Neural progenitor cell (in vitro differentiated cells): Measurements from ENCODE around the gene PCDHGA9. TPM values are rescaled to one million over a fixed set of nuclear protein-coding genes. Genes with fewer than 3 reads are reported as not detected.

Experiments used
- DNase-seq: peaks from one replicate; pipeline ENCODE4 v3.0.0-alpha.2; 2016; ENCODE audit warnings: low spot score
- H2AFZ ChIP-seq: fragments of 200-600 bp; sonication (generic); replicated peaks from 2 replicates; pipeline ENCODE4 v1.6.1; 2016; ENCODE audit warnings: antibody characterized with exemption
- H3F3A ChIP-seq: fragments of 200-600 bp; sonication (generic); 2 replicates; pipeline ENCODE4 v1.6.1; 2016; ENCODE audit warnings: antibody characterized with exemption, low read depth
- H3K27ac ChIP-seq: fragments of 200-600 bp; sonication (generic); 2 replicates; pipeline ENCODE4 v1.5.1; 2016; ENCODE audit warnings: mild to moderate bottlenecking
- H3K27me3 ChIP-seq: fragments of 200-600 bp; sonication (generic); 2 replicates; pipeline ENCODE4 v1.6.1; 2016; ENCODE audit warnings: mild to moderate bottlenecking, moderate library complexity
- H3K36me3 ChIP-seq: fragments of 200-600 bp; sonication (generic); 2 replicates; pipeline ENCODE4 v1.5.1; 2016
- H3K4me1 ChIP-seq: fragments of 200-600 bp; sonication (generic); 2 replicates; pipeline ENCODE4 v1.6.1; 2016; ENCODE audit warnings: mixed run types
- H3K4me2 ChIP-seq: fragments of 200-600 bp; sonication (generic); 2 replicates; pipeline ENCODE4 v1.6.1; 2016
- H3K4me3 ChIP-seq: fragments of 200-600 bp; sonication (generic); 2 replicates; pipeline ENCODE4 v1.5.1; 2016
- H3K79me2 ChIP-seq: fragments of 200-600 bp; sonication (generic); 2 replicates; pipeline ENCODE4 v1.6.1; 2016; ENCODE audit warnings: low read depth
- H3K9ac ChIP-seq: fragments of 200-600 bp; sonication (generic); 2 replicates; pipeline ENCODE4 v1.6.1; 2016
- H3K9me3 ChIP-seq: fragments of 200-600 bp; sonication (generic); 2 replicates; pipeline ENCODE4 v1.5.1; 2016; ENCODE audit warnings: low read depth
- H4K20me1 ChIP-seq: fragments of 200-600 bp; sonication (generic); 2 replicates; pipeline ENCODE4 v1.6.1; 2016; ENCODE audit warnings: low read depth
- H3K27ac Mint-ChIP-seq: 3 replicates; pipeline ENCODE4 v1.8.0; 2021; ENCODE audit warnings: mixed read lengths
- H3K27me3 Mint-ChIP-seq: 2 replicates; pipeline ENCODE4 v1.8.0; 2022; ENCODE audit warnings: low read depth, mild to moderate bottlenecking, inconsistent platforms, moderate library complexity, mixed read lengths; ENCODE audit not compliant: insufficient read depth
- H3K36me3 Mint-ChIP-seq: 3 replicates; pipeline ENCODE4 v1.8.0; 2021; ENCODE audit warnings: mixed read lengths
- H3K4me1 Mint-ChIP-seq: 3 replicates; pipeline ENCODE4 v1.8.0; 2021; ENCODE audit warnings: mixed read lengths
- H3K4me3 Mint-ChIP-seq: 3 replicates; pipeline ENCODE4 v1.8.0; 2021; ENCODE audit warnings: mild to moderate bottlenecking, moderate library complexity, mixed read lengths
- H3K9me3 Mint-ChIP-seq: 3 replicates; pipeline ENCODE4 v1.8.0; 2020; ENCODE audit warnings: mixed read lengths
- EZH2 ChIP-seq: fragments of 200-600 bp; sonication (generic); IDR thresholded peaks from 2 replicates; pipeline ENCODE4 v1.6.1; 2017; ENCODE audit warnings: antibody characterized with exemption, mild to moderate bottlenecking, moderate library complexity
- EZH2phosphoT487 ChIP-seq: fragments of 200-600 bp; sonication (generic); IDR thresholded peaks from 2 replicates; pipeline ENCODE4 v1.6.1; 2017; ENCODE audit warnings: antibody characterized with exemption
- total RNA-seq: library from RNA; depleted of rRNA; stranded (reverse); fragments of >200 nt; gene quantifications from 2 replicates; pipeline ENCODE4 v1.2.3, GENCODE V29; 2015; ENCODE audit warnings: low replicate concordance
- TF ChIP-seq, protein P1 (sequence below): fragments of 200-600 bp; sonication (generic); IDR thresholded peaks from 2 replicates; pipeline ENCODE4 v1.5.1; 2017; ENCODE audit warnings: antibody characterized with exemption, mild to moderate bottlenecking

The PCDHGA9 gene
- total RNA-seq, 1 donor from 2014 or later = 0.97 TPM

DNA sequence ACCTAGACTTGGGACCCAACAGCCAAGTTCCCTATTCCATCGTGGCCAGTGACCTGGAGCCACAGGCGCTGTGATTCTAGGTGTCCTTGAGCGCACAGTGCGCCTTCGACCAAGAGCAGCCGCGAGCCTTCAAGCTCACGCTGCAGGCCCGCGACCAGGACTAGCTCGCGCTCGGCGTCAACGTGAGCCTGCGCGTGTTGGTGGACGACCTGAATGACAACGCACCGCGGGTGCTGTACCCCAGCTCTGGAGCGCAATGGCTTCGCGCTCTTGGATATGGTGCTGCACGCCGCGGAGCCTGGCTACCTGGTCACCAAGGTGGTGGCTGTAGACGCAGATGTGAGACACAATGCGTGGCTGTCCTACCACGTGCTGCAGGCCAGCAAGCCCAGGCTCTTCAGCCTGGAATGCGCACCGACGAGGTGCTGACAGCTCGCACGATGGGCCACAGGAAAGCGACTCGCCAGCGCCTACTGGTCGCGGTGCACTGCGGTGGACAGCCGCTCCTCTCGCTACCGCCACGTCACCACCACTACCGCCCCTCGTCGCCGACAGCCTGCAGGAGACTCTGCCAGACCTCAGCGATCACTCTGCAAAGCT is 39.1 kb downstream of the PCDHGA9 start:
- TF ChIP-seq, protein P1, sequence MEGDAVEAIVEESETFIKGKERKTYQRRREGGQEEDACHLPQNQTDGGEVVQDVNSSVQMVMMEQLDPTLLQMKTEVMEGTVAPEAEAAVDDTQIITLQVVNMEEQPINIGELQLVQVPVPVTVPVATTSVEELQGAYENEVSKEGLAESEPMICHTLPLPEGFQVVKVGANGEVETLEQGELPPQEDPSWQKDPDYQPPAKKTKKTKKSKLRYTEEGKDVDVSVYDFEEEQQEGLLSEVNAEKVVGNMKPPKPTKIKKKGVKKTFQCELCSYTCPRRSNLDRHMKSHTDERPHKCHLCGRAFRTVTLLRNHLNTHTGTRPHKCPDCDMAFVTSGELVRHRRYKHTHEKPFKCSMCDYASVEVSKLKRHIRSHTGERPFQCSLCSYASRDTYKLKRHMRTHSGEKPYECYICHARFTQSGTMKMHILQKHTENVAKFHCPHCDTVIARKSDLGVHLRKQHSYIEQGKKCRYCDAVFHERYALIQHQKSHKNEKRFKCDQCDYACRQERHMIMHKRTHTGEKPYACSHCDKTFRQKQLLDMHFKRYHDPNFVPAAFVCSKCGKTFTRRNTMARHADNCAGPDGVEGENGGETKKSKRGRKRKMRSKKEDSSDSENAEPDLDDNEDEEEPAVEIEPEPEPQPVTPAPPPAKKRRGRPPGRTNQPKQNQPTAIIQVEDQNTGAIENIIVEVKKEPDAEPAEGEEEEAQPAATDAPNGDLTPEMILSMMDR = no peak
- TF ChIP-seq EZH2phosphoT487 = no peak
- no peak for TF ChIP-seq EZH2
- Mint-ChIP-seq H3K9me3 (peaks cover 75% of the 10 kb centered on the region), H3K36me3 (peaks cover 54% of the 10 kb centered on the region), H3K27ac (no peak overlapping the region), H3K4me3 (no peak overlapping the region), H3K27me3 (peaks cover 2% of the 10 kb centered on the region), H3K4me1 (no peaks in the 10 kb centered on the region)
- Histone ChIP-seq H3K4me3 (no peak overlapping the region), H2AFZ (no peak overlapping the region), H3F3A (no peaks in the 10 kb centered on the region), H4K20me1 (no peaks in the 10 kb centered on the region), H3K4me2 (no peak overlapping the region), H3K9me3 (no peaks in the 10 kb centered on the region), H3K27me3 (no peaks in the 10 kb centered on the region), H3K36me3 (no peaks in the 10 kb centered on the region), H3K9ac (no peak overlapping the region), H3K4me1 (no peaks in the 10 kb centered on the region), H3K79me2 (no peaks in the 10 kb centered on the region), H3K27ac (no peak overlapping the region)
- DNase-seq = no peak

Other genes with a start within 250 kb of the PCDHGA9 start
- gene PCDHB7, start 230.1 kb upstream of the PCDHGA9 start, total RNA-seq = 0.21 and 0.90 TPM in 2 replicates
- 0.31 TPM in 1 of 2 replicates, not detected in the other for gene PCDHB8, start 225.0 kb upstream of the PCDHGA9 start, total RNA-seq
- gene PCDHB16, start 220.4 kb upstream of the PCDHGA9 start, total RNA-seq = 4.0 and 4.5 TPM in 2 replicates
- gene PCDHB9, start 215.6 kb upstream of the PCDHGA9 start, total RNA-seq = 3.1 and 4.6 TPM in 2 replicates
- gene PCDHB10, start 210.4 kb upstream of the PCDHGA9 start, total RNA-seq = 9.3 and 10.4 TPM in 2 replicates
- 3.8 and 4.0 TPM in 2 replicates for gene PCDHB11, start 203.2 kb upstream of the PCDHGA9 start, total RNA-seq
- 3.0 and 3.8 TPM in 2 replicates for gene PCDHB12, start 194.1 kb upstream of the PCDHGA9 start, total RNA-seq
- 2.4 and 3.0 TPM in 2 replicates for gene PCDHB13, start 188.9 kb upstream of the PCDHGA9 start, total RNA-seq
- 7.2 and 7.4 TPM in 2 replicates for gene PCDHB14, start 179.4 kb upstream of the PCDHGA9 start, total RNA-seq
- gene PCDHB15, start 157.4 kb upstream of the PCDHGA9 start, total RNA-seq = 7.8 and 9.4 TPM in 2 replicates
- 0.22 and 0.96 TPM in 2 replicates for gene SLC25A2, start 98.7 kb upstream of the PCDHGA9 start, total RNA-seq
- gene TAF7, start 82.0 kb upstream of the PCDHGA9 start, total RNA-seq = 121 and 157 TPM in 2 replicates
- 1.0 and 1.5 TPM in 2 replicates for gene PCDHGA1, start 72.3 kb upstream of the PCDHGA9 start, total RNA-seq
- 0.37 and 0.71 TPM in 2 replicates for gene PCDHGA2, start 64.0 kb upstream of the PCDHGA9 start, total RNA-seq
- gene PCDHGA3, start 58.9 kb upstream of the PCDHGA9 start, total RNA-seq = 0.34 and 0.54 TPM in 2 replicates
- 3.6 and 4.3 TPM in 2 replicates for gene PCDHGB1, start 52.7 kb upstream of the PCDHGA9 start, total RNA-seq
- gene PCDHGA4, start 47.8 kb upstream of the PCDHGA9 start, total RNA-seq = 2.3 and 2.4 TPM in 2 replicates
- 2.1 and 2.2 TPM in 2 replicates for gene PCDHGB2, start 42.8 kb upstream of the PCDHGA9 start, total RNA-seq
- 0.71 and 1.3 TPM in 2 replicates for gene PCDHGA5, start 38.6 kb upstream of the PCDHGA9 start, total RNA-seq
- gene PCDHGB3, start 32.5 kb upstream of the PCDHGA9 start, total RNA-seq = 0.74 and 0.95 TPM in 2 replicates
- gene PCDHGA6, start 28.9 kb upstream of the PCDHGA9 start, total RNA-seq = 0.77 and 1.4 TPM in 2 replicates
- 0.81 and 1.1 TPM in 2 replicates for gene PCDHGA7, start 20.0 kb upstream of the PCDHGA9 start, total RNA-seq
- 10.4 and 14.9 TPM in 2 replicates for gene PCDHGB4, start 15.1 kb upstream of the PCDHGA9 start, total RNA-seq
- gene PCDHGA8, start 10.1 kb upstream of the PCDHGA9 start, total RNA-seq = 2.3 and 3.3 TPM in 2 replicates
- 2.0 and 3.7 TPM in 2 replicates for gene PCDHGB5, start 4.8 kb upstream of the PCDHGA9 start, total RNA-seq
- gene PCDHGB6, start 5.2 kb downstream of the PCDHGA9 start, total RNA-seq = 13.2 and 22.1 TPM in 2 replicates
- 4.2 and 4.7 TPM in 2 replicates for gene PCDHGA10, start 10.2 kb downstream of the PCDHGA9 start, total RNA-seq
- gene PCDHGB7, start 14.9 kb downstream of the PCDHGA9 start, total RNA-seq = 21.1 and 23.9 TPM in 2 replicates
- gene PCDHGA11, start 18.3 kb downstream of the PCDHGA9 start, total RNA-seq = 9.5 and 13.3 TPM in 2 replicates
- gene PCDHGA12, start 27.7 kb downstream of the PCDHGA9 start, total RNA-seq = 0.79 and 2.2 TPM in 2 replicates
- gene PCDHGC3, start 73.2 kb downstream of the PCDHGA9 start, total RNA-seq = 14.7 and 17.2 TPM in 2 replicates
- gene PCDHGC4, start 82.3 kb downstream of the PCDHGA9 start, total RNA-seq = 5.0 and 10.4 TPM in 2 replicates
- gene PCDHGC5, start 86.3 kb downstream of the PCDHGA9 start, total RNA-seq = 0.43 and 1.3 TPM in 2 replicates
- gene DIAPH1, start 216.2 kb downstream of the PCDHGA9 start, total RNA-seq = 20.4 and 30.8 TPM in 2 replicates
- gene HDAC3, start 234.1 kb downstream of the PCDHGA9 start, total RNA-seq = 57.3 and 83.2 TPM in 2 replicates
- gene RELL2, start 234.2 kb downstream of the PCDHGA9 start, total RNA-seq = 0.30 and 3.9 TPM in 2 replicates
- 8.7 and 17.6 TPM in 2 replicates for gene FCHSD1, start 248.6 kb downstream of the PCDHGA9 start, total RNA-seq